Mucosa of descending colon (tissue), 3 donors: Measurements from ENCODE around the gene FBXO36. TPM values are rescaled to one million over a fixed set of nuclear protein-coding genes. Genes with fewer than 3 reads are reported as not detected.

Source experiments
- ATAC-seq: fragments of 200-7000 bp; cut with Tn5 transposase; one replicate; pipeline ENCODE4 v1.9.1; 2020; ENCODE audit warnings: mild to moderate bottlenecking, moderate library complexity
- DNase-seq, 3 donors: peaks; one replicate each; pipeline ENCODE4 v3.0.0-alpha.2; 2020
- H3K36me3 ChIP-seq: fragments of 200-600 bp; one replicate; pipeline ENCODE4 v1.8.0; 2021; ENCODE audit warnings: low read depth, mild to moderate bottlenecking
- H3K4me1 ChIP-seq: fragments of 200-600 bp; one replicate; pipeline ENCODE4 v1.8.0; 2021; ENCODE audit warnings: low read depth, mild to moderate bottlenecking
- H3K4me3 ChIP-seq: fragments of 200-600 bp; one replicate; pipeline ENCODE4 v1.8.0; 2021; ENCODE audit warnings: mild to moderate bottlenecking
- H3K9me3 ChIP-seq: fragments of 200-600 bp; one replicate; pipeline ENCODE4 v1.8.0; 2021; ENCODE audit warnings: mild to moderate bottlenecking
- CTCF ChIP-seq: fragments of 200-600 bp; IDR thresholded peaks from one replicate; pipeline ENCODE4 v1.8.0; 2022; ENCODE audit warnings: antibody characterized with exemption, mild to moderate bottlenecking
- intact Hi-C, 2 donors: fragments of 100-400 bp; cut with DNase I in 1 of 2; cut with micrococcal nuclease in 1 of 2; formaldehyde crosslinking; loops; one replicate each; pipeline versions ENCODE4 v1.11.0 to v1.11.1; 2022; cut with DNase I, micrococcal nuclease
- total RNA-seq, 3 donors: library from RNA; stranded (reverse); fragmentation: NEBNext Ultra II Directional in 2 of 3; extraction: Animal tissue kit (Norgen Biotek cat#: 25700) in 2 of 3; gene quantifications; one replicate each; pipeline versions ENCODE4 v1.2.1 to v1.2.4, GENCODE V29; 2021 to 2023
- donor health status: DM: no; HTN: no; CAD: no; lungs with moderate emphysema.
- donor health status: DM: no; HTN: no; CAD: no.
- donor health status: DM: no; HTN: yes; CAD: no.

Gene FBXO36
- total RNA-seq, 3 donors from 2014 or later = 1.6 to 2.4 (median 2.1) TPM

GRCh38 chr2:229925201-229925600 lies 2.9 kb downstream of the FBXO36 start:
- intact Hi-C loops = no loop called here
- no peak for TF ChIP-seq CTCF

DNA sequence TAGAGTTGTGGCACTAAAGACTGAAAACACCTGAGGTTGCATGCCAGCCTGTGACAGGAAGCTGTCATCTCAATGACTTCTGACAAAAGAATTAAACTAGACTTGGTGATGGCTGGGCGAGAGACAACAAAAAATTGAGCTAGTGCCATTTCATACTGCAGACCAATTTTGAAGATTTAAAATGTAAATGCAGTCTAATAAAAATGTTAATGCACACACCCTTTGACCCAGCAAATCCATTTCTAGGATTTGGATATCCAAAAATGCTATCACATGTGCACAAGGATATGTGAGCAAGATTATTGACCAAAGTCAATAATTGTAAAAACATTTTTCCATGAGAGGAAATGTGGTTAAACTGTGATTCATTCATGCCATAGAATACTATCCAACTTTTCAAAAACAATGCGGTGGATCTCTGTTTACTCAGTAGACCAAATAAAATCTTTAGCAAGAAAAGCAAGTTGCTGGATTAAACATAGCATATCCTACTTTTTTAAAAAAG lies 5.6 kb downstream of the FBXO36 start:
- DNase-seq (no peak), ATAC-seq (peak; percentile 18)
- no peak for TF ChIP-seq CTCF
- Histone ChIP-seq H3K36me3 (no peaks in the 10 kb centered on the region), H3K9me3 (no peaks in the 10 kb centered on the region), H3K4me1 (peaks cover 9% of the 10 kb centered on the region), H3K4me3 (no peak overlapping the region)
- intact Hi-C loops = no loop called here

More at GRCh38 chr2:229925201-229925600, 2.9 kb downstream of the FBXO36 start:
- Histone ChIP-seq H3K36me3 (no peaks in the 10 kb centered on the region), H3K4me1 (peaks cover 9% of the 10 kb centered on the region), H3K9me3 (no peaks in the 10 kb centered on the region), H3K4me3 (no peak overlapping the region)
- DNase-seq = no peak
- no peak for ATAC-seq

DNA sequence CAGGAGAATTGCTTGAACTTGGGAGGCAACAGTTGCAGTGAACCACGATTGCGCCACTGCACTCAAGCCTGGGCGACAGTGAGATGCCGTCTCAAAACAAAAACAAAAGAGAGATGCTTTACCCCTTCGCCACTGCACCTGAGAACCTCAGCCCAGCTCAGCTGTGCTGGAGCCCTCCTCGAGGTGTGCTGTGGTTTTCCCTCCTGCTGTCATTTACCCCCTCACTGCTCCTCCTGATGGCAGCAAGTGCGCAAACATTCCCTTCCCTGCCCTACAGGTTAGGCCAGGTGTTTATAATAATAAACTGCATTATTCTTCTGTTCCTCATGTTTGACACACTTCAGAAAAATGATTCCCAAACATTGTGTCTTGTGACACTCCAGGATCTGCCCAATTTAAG lies 8.4 kb downstream of the FBXO36 start:
- DNase-seq (no peak), ATAC-seq (no peak)
- no peaks in the 10 kb centered on the region for H3K4me1 ChIP-seq
- intact Hi-C loops = no loop called here
- H3K9me3 ChIP-seq = no peaks in the 10 kb centered on the region
- no peaks in the 10 kb centered on the region for H3K36me3 ChIP-seq
- no peak overlapping the region for H3K4me3 ChIP-seq
- no peak for TF ChIP-seq CTCF

GRCh38 chr2:229931241-229931640 lies 8.9 kb downstream of the FBXO36 start:
- TF ChIP-seq CTCF = no peak
- intact Hi-C loops = no loop called here
- Histone ChIP-seq H3K36me3 (no peaks in the 10 kb centered on the region), H3K4me3 (no peak overlapping the region), H3K4me1 (no peaks in the 10 kb centered on the region), H3K9me3 (no peaks in the 10 kb centered on the region)
- no peak for DNase-seq
- ATAC-seq = no peak

DNA sequence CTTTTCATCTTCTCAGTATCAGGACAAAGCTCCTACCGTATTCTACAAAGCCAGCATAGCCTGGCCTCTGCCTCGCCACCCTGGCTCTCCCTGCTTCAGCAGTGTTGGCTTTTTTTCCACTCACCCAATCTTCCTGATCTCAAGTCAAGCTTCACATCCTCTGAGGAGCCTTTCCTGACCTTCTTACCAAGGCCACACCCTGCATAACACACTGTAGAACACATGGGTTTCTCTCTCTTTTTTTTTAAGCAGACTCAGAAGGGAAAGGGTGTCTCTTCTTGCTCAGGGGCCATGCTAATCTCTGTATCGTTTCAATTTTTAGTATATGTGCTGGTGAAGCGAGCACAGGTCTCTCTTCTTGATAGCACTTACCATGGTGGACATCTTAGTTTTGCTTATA lies 15.2 kb downstream of the FBXO36 start:
- no peaks in the 10 kb centered on the region for H3K4me1 ChIP-seq
- no peaks in the 10 kb centered on the region for H3K9me3 ChIP-seq
- no peak overlapping the region for H3K4me3 ChIP-seq
- DNase-seq (no peak), ATAC-seq (no peak)
- no peaks in the 10 kb centered on the region for H3K36me3 ChIP-seq
- intact Hi-C loops = no loop called here
- no peak for TF ChIP-seq CTCF

GRCh38 chr2:229942671-229943070 lies 20.4 kb downstream of the FBXO36 start:
- no peak for DNase-seq
- no peaks in the 10 kb centered on the region for H3K36me3 ChIP-seq
- no peak overlapping the region for H3K4me3 ChIP-seq
- intact Hi-C loops = no loop called here
- no peaks in the 10 kb centered on the region for H3K9me3 ChIP-seq
- no peak for TF ChIP-seq CTCF
- no peak for ATAC-seq
- no peaks in the 10 kb centered on the region for H3K4me1 ChIP-seq
